Retinal pigment epithelial cell (primary cell): ENCODE results near the gene DIP2B.

Source experiments
- DNase-seq: peaks from one replicate; pipeline ENCODE4 v3.0.0-alpha.2; 2010; ENCODE audit warnings: low read depth
- H3K4me3 ChIP-seq: 2 replicates; pipeline ENCODE4 v1.5.1; 2011; ENCODE audit warnings: mild to moderate bottlenecking, low read length, control low read depth, moderate library complexity
- CTCF ChIP-seq: conservative IDR thresholded peaks from 2 replicates; pipeline ENCODE4 v1.5.1; 2011; ENCODE audit warnings: low read depth, low read length, control low read depth, inconsistent platforms

The DIP2B gene

GRCh38 chr12:50634379-50634778 lies 129.6 kb downstream of the DIP2B start:
- no peak for DNase-seq
- no peak for TF ChIP-seq CTCF

DNA sequence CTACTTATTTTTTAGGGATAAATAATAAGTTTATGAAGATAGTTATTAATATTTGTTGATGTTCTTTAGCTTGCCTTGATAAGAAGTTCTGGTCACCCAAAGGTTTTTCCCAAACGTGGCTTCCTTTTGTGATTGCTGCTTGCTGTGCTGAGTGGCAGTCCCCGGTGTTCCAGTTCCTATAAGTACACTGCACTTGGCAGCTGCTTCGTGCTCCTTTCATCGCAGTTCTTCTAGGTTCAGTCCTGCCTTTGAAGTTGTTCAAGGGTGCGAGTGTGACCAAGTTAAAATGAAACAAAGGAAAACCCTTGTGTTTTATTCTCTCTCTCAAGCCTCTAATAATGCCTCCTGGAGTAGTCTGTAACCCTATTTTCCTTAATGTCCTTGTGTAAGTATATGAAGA lies 130.6 kb downstream of the DIP2B start:
- no peak for DNase-seq
- no peak for TF ChIP-seq CTCF
- H3K4me3 ChIP-seq: no peak overlapping the region

More at GRCh38 chr12:50634379-50634778, 129.6 kb downstream of the DIP2B start:
- no peak overlapping the region for H3K4me3 ChIP-seq

- H3K4me3 ChIP-seq: no peak overlapping the region
- no peak for DNase-seq
- TF ChIP-seq CTCF: no peak
These were observed 131.1 kb downstream of the DIP2B start for GRCh38 chr12:50635857-50636256.

DNA sequence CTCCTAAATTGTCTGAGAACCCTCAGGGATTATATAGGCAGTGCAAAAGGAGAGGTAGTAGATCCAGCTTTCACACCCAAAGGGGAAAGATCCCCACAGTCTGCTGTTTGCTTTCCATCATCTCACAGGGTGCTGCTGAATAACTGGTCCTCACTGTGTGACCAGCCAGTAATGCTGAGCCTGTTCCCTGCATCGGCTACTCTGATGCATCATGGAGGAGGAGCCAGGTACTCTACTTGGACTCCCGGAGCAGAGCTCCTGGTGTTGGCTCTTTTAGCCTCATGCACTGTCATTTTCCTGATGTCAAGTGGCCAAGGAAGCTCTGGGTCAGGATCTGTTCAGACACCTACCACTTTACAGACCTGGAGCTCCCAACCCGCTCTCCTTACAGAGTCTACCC lies 131.7 kb downstream of the DIP2B start:
- no peak for TF ChIP-seq CTCF
- no peak for DNase-seq
- H3K4me3 ChIP-seq: no peak overlapping the region

- no peak for DNase-seq
- TF ChIP-seq CTCF: peak; percentile 55
These were observed 133.2 kb downstream of the DIP2B start for GRCh38 chr12:50637870-50638481.

GRCh38 chr12:50638482-50638880 lies 133.7 kb downstream of the DIP2B start:
- H3K4me3 ChIP-seq: no peak overlapping the region
- no peak for TF ChIP-seq CTCF

More at GRCh38 chr12:50637870-50638481, 133.2 kb downstream of the DIP2B start:
- no peak overlapping the region for H3K4me3 ChIP-seq

DNA sequence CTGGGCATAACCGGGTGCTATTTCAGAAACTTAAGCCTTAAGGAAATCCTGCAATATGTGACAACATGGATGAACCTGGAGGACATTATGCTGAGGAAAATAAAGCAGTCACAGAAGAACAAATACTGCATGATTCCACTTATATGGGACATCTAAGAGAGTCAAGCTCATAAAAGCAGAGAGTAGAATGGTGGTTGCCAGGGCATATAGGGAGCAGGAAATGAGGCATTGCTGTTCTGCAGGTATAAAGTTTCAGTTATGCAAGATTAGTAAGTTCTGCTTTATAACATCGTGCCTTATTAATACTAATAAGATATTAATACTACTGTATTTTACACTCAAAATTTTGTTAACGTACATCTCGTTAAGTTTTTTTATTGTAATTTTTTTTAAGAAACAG lies 134.9 kb downstream of the DIP2B start:
- DNase-seq: no peak
- H3K4me3 ChIP-seq: no peak overlapping the region
- no peak for TF ChIP-seq CTCF

More at GRCh38 chr12:50638482-50638880, 133.7 kb downstream of the DIP2B start:
- no peak for DNase-seq
